Fibroblast of mammary gland (primary cell): ENCODE measurements around the gene MT1A.

ENCODE experiments used
- DNase-seq: peaks from one replicate; pipeline ENCODE4 v3.0.0-alpha.2; 2010; ENCODE audit warnings: low read depth
- H3K4me3 ChIP-seq: 2 replicates; pipeline ENCODE4 v1.5.1; 2011; ENCODE audit warnings: low read depth, mild to moderate bottlenecking, low read length, moderate library complexity; ENCODE audit not compliant: control insufficient read depth
- TF ChIP-seq, protein P1 (sequence below): conservative IDR thresholded peaks from 2 replicates; pipeline ENCODE4 v1.5.1; 2011; ENCODE audit warnings: low read depth, low read length, inconsistent platforms; ENCODE audit not compliant: control insufficient read depth, insufficient read depth

Gene MT1A

DNA sequence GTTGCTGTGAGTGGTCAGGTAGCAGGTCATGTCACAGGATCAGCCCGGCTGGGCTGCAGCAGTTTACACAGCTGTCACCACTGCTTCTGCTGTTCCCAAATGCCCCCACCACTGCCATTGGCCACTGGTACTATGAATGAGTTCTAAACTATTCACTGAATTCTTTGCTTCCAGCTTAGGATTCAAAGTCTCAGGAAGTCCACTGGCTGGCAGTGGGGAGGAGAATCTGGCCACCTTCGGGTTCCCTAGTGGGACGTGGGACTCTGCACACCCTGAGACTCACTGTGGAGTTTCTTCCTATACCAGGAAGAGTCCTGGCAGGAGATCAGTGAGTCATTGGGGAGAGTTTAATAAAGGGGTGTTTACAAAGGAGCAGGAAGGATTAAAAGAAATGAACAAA, 50.7 kb downstream of the MT1A start:
- TF ChIP-seq, protein P1, sequence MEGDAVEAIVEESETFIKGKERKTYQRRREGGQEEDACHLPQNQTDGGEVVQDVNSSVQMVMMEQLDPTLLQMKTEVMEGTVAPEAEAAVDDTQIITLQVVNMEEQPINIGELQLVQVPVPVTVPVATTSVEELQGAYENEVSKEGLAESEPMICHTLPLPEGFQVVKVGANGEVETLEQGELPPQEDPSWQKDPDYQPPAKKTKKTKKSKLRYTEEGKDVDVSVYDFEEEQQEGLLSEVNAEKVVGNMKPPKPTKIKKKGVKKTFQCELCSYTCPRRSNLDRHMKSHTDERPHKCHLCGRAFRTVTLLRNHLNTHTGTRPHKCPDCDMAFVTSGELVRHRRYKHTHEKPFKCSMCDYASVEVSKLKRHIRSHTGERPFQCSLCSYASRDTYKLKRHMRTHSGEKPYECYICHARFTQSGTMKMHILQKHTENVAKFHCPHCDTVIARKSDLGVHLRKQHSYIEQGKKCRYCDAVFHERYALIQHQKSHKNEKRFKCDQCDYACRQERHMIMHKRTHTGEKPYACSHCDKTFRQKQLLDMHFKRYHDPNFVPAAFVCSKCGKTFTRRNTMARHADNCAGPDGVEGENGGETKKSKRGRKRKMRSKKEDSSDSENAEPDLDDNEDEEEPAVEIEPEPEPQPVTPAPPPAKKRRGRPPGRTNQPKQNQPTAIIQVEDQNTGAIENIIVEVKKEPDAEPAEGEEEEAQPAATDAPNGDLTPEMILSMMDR = no peak
- DNase-seq = peak; percentile 17
- no peak overlapping the region for H3K4me3 ChIP-seq
